Breast epithelium (tissue), 4 donors: ENCODE data around the gene HIF1A. TPM values are rescaled to one million over a fixed set of nuclear protein-coding genes. Genes with fewer than 3 reads are reported as not detected.

Experiments
- DNase-seq, 2 donors: peaks; one replicate each; pipeline ENCODE4 v3.0.0-alpha.2; 2019; ENCODE audit warnings: low spot score in 2 of 2
- H3K27ac ChIP-seq, 2 donors: fragments of 200-600 bp; sonication (generic) in 1 of 2; one replicate each; pipeline ENCODE4 v1.5.1; 2016 to 2019; ENCODE audit warnings: mild to moderate bottlenecking in 1 of 2
- H3K27me3 ChIP-seq, 2 donors: fragments of 200-600 bp; sonication (generic) in 1 of 2; one replicate each; pipeline versions ENCODE4 v1.5.1 to v1.6.0; 2017 to 2019; ENCODE audit warnings: control low read depth in 1 of 2, mild to moderate bottlenecking in 1 of 2
- H3K36me3 ChIP-seq: fragments of 200-600 bp; one replicate; pipeline ENCODE4 v1.5.1; 2019
- H3K4me1 ChIP-seq, 2 donors: fragments of 200-600 bp; sonication (generic); one replicate each; pipeline ENCODE4 v1.5.1; 2016 to 2019; ENCODE audit warnings: control low read depth in 1 of 2
- H3K4me3 ChIP-seq, 3 donors: fragments of 200-600 bp; sonication (generic); 1 replicate in 2 of 3; 2 replicates in 1 of 3; pipeline ENCODE4 v1.5.1; 2016 to 2019; ENCODE audit warnings: mild to moderate bottlenecking in 3 of 3, moderate library complexity in 2 of 3
- H3K9me3 ChIP-seq, 2 donors: fragments of 200-600 bp; sonication (generic) in 1 of 2; one replicate each; pipeline ENCODE4 v1.5.1; 2016 to 2019; ENCODE audit warnings: control low read depth in 1 of 2
- POLR2A ChIP-seq: fragments of 450-650 bp; IDR thresholded peaks from one replicate; pipeline ENCODE4 v1.6.1; 2016; ENCODE audit warnings: antibody characterized with exemption, mild to moderate bottlenecking, moderate library complexity
- POLR2AphosphoS5 ChIP-seq, 3 donors: sonication (generic); formaldehyde crosslinking; IDR thresholded peaks; one replicate each; pipeline ENCODE4 v1.6.1; 2017; ENCODE audit warnings: antibody characterized with exemption in 3 of 3
- intact Hi-C: fragments of 100-400 bp; cut with DNase I; formaldehyde crosslinking; loops from one replicate; pipeline ENCODE4 v1.15.1; 2023; ENCODE audit warnings: low total_unique reads
- total RNA-seq, 3 donors: library from RNA; depleted of rRNA; stranded (reverse); fragments of >200 nt; gene quantifications; one replicate each; pipeline ENCODE4 v1.1.0, GENCODE V29; 2016
- TF ChIP-seq, protein P1 (sequence below), 3 donors: fragments of 450-650 bp; IDR thresholded peaks; one replicate each; pipeline ENCODE4 v1.5.1; 2016 to 2017; ENCODE audit warnings: antibody characterized with exemption in 3 of 3, mild to moderate bottlenecking in 3 of 3, moderate library complexity in 3 of 3

Gene HIF1A
- total RNA-seq, 3 donors from 2014 or later = 64.8 to 104 (median 92.3) TPM

DNA sequence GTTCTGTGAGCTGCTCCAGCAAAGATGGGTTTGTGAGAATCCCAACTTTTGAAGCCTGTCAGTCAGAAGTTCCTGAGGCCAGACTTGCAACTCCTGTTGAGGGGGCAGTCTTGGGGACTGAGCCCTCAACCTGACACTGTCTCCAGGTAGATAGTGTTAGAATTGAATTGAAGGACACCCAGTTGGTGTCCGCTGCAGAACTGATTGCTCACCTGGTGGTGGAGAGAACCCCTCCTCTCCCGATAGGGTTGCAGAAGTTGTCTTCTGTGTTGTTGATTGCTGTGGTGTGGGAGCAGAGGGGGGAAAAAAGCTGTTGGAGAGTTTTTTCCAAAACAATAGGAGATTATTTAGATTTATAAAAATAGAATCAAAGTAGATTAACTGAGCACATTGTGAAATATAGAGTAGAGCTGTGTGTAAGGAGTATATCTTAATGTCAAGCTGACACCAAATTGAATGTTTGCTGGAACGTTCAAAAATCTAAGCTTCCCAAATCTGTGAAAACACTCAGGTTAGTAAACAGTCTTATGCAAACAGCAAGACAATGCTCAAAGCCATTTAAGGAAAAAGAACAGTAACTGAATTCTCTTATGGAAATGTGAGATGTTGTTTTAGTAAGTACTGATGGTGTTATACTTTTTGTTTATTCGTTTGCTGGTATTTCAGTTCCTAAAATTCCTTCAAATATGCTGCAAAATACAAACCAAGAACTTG is 18.6 kb downstream of the HIF1A start:
- Histone ChIP-seq H3K9me3 (no peaks in the 10 kb centered on the region), H3K36me3 (no peaks in the 10 kb centered on the region), H3K27ac (no peak overlapping the region), H3K4me1 (peaks cover 0 to 8% of the 10 kb centered on the region in 2 donors), H3K27me3 (no peaks in the 10 kb centered on the region), H3K4me3 (no peak overlapping the region)
- intact Hi-C loops = no loop called here
- DNase-seq = no peak
- TF ChIP-seq POLR2AphosphoS5 (IDR thresholded peaks at IDR 0.05) (no peak), POLR2A (no peak)
- TF ChIP-seq, protein P1, sequence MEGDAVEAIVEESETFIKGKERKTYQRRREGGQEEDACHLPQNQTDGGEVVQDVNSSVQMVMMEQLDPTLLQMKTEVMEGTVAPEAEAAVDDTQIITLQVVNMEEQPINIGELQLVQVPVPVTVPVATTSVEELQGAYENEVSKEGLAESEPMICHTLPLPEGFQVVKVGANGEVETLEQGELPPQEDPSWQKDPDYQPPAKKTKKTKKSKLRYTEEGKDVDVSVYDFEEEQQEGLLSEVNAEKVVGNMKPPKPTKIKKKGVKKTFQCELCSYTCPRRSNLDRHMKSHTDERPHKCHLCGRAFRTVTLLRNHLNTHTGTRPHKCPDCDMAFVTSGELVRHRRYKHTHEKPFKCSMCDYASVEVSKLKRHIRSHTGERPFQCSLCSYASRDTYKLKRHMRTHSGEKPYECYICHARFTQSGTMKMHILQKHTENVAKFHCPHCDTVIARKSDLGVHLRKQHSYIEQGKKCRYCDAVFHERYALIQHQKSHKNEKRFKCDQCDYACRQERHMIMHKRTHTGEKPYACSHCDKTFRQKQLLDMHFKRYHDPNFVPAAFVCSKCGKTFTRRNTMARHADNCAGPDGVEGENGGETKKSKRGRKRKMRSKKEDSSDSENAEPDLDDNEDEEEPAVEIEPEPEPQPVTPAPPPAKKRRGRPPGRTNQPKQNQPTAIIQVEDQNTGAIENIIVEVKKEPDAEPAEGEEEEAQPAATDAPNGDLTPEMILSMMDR (IDR thresholded peaks at IDR 0.05) = no peak

DNA sequence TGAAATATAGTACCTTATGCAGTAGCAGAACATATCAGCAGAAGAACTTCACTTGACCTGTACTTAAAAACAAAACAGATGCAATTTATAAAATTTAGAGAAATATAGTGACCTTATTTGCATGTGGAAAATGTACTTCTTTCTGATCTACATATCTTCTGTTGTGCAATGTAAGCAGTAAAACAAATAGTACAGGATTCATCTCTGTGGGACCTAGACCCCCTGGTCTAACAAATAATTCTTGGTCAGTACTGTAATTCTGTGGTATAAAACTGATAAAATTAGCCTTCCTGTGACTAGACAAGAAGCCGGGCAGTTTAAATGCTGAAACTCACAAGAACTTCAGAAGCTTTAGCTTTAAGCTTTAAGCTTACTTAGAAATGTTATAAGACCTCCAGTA is 21.6 kb downstream of the HIF1A start:
- intact Hi-C loops = no loop called here
- H3K27ac ChIP-seq = no peak overlapping the region

DNA sequence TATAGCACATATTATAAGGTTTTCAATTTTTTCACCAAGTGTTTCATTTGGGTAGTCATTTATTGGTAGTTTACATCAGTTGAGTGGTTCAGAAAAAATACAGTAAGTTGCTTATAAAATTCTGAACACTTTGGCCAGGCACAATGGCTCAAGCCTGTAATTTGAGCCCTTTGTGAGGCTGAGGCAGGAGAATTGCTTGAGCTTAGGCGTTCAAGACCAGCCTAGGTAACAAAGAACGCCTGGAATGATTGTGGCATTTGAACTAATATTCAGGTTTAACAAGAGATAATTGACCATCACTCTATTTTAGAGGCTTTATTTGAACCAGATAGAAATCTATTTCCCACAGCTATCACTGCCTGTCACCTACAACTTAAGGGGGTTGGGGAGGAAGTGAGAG is 22.7 kb downstream of the HIF1A start:
- H3K4me1 ChIP-seq = no peaks in the 10 kb centered on the region
- intact Hi-C loops = no loop called here
- TF ChIP-seq POLR2A (no peak), POLR2AphosphoS5 (IDR thresholded peaks at IDR 0.05) (no peak)
- TF ChIP-seq, protein P1 (IDR thresholded peaks at IDR 0.05) = no peak
- no peaks in the 10 kb centered on the region for H3K36me3 ChIP-seq
- H3K27ac ChIP-seq = no peak overlapping the region
- DNase-seq = no peak
- H3K27me3 ChIP-seq = no peaks in the 10 kb centered on the region
- H3K4me3 ChIP-seq = no peak overlapping the region
- H3K9me3 ChIP-seq = no peaks in the 10 kb centered on the region

More for the DNA sequence above, 21.6 kb downstream of the HIF1A start:
- no peak for TF ChIP-seq POLR2AphosphoS5 (IDR thresholded peaks at IDR 0.05)
- TF ChIP-seq, protein P1 (IDR thresholded peaks at IDR 0.05) = no peak
- TF ChIP-seq POLR2A = no peak
- Histone ChIP-seq H3K4me1 (no peaks in the 10 kb centered on the region), H3K36me3 (no peaks in the 10 kb centered on the region), H3K27me3 (no peaks in the 10 kb centered on the region), H3K9me3 (no peaks in the 10 kb centered on the region), H3K4me3 (no peak overlapping the region)
- DNase-seq = no peak

DNA sequence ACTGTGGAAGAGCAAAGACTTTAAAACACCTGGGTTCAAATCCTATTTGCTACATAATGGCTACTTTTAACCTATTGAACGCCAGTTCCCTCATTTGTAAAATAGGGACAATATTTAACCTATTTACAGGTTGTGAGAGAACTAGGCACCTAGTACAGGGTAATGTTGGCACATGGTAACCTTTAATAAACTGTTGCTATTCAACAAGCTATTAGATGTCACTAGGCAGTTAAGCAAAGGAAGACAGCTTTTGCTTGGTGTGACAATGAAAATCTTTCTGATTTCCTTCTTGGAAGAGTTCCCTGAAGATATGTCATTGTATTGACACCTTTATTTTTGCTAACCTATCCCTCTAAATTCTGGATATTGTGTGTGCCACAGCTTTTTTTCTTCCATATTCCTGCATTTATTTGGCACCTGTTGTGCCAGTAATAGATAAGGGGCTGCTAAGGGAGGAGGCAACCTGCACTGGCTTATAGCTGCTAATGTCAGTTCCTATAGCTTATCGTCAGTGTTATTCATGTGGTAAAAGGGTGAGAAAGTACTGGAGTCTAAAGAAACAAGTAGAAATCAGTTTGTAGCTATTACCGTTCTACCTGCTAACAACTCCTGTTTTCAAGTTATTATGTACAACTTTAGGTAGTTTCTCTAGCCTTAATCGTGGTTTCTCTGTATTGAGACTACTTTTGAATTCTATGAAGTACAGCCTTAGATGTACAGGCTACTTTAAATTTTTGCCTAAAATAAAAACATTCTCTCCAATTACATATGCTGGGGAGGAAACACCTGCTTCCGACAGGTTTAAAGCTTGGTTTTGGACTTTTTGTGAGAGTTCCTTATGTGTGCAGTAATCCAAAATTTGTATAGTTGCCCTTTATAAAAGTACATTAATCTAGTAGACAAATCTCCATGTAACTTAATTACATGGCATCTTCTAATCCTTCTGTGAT is 24.3 kb downstream of the HIF1A start:
- no peaks in the 10 kb centered on the region for H3K36me3 ChIP-seq
- H3K4me1 ChIP-seq = no peaks in the 10 kb centered on the region
- TF ChIP-seq POLR2A = no peak
- H3K4me3 ChIP-seq = no peak overlapping the region
- no peak for DNase-seq
- H3K9me3 ChIP-seq = no peaks in the 10 kb centered on the region
- no peaks in the 10 kb centered on the region for H3K27me3 ChIP-seq
- intact Hi-C loops = loop anchor here (10.0 kb wide), 1 partner anchor 1455 kb away; no protein-coding TSS in a partner anchor
- H3K27ac ChIP-seq = no peak overlapping the region

DNA sequence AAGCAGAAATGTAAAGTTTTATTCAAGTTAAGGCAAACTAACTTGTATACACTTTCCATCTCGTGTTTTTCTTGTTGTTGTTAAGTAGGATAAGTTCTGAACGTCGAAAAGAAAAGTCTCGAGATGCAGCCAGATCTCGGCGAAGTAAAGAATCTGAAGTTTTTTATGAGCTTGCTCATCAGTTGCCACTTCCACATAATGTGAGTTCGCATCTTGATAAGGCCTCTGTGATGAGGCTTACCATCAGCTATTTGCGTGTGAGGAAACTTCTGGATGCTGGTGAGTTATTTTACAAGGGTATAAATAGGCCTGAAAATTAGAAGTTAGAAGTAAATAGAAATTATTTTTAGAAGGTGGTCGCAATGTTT is 25.0 kb downstream of the HIF1A start:
- no peak for DNase-seq
- TF ChIP-seq, protein P1 (IDR thresholded peaks at IDR 0.05) = no peak
- TF ChIP-seq POLR2A (no peak), POLR2AphosphoS5 (IDR thresholded peaks at IDR 0.05) (no peak)
- Histone ChIP-seq H3K36me3 (no peaks in the 10 kb centered on the region), H3K27me3 (no peaks in the 10 kb centered on the region), H3K9me3 (no peaks in the 10 kb centered on the region), H3K27ac (no peak overlapping the region), H3K4me3 (no peak overlapping the region), H3K4me1 (no peaks in the 10 kb centered on the region)
- intact Hi-C loops = loop anchor here (10.0 kb wide), 1 partner anchor 1455 kb away; no protein-coding TSS in a partner anchor
